GM19438 (cell line): ENCODE measurements around the gene KCNN1.
A peak's percentile ranks its signal among the peaks of the same experiment; 100 is the strongest.
"Not testable (repeated sequence)": the region's sequence is repeated elsewhere in the genome, so short reads cannot be mapped to it uniquely, and the experiment has no call there.

Source experiments
- ATAC-seq: cut with Tn5 transposase; IDR thresholded peaks from one replicate; pipeline ENCODE4 v1.9.1; 2021; ENCODE audit warnings: low read depth; ENCODE audit not compliant: unreplicated experiment

Gene KCNN1

DNA sequence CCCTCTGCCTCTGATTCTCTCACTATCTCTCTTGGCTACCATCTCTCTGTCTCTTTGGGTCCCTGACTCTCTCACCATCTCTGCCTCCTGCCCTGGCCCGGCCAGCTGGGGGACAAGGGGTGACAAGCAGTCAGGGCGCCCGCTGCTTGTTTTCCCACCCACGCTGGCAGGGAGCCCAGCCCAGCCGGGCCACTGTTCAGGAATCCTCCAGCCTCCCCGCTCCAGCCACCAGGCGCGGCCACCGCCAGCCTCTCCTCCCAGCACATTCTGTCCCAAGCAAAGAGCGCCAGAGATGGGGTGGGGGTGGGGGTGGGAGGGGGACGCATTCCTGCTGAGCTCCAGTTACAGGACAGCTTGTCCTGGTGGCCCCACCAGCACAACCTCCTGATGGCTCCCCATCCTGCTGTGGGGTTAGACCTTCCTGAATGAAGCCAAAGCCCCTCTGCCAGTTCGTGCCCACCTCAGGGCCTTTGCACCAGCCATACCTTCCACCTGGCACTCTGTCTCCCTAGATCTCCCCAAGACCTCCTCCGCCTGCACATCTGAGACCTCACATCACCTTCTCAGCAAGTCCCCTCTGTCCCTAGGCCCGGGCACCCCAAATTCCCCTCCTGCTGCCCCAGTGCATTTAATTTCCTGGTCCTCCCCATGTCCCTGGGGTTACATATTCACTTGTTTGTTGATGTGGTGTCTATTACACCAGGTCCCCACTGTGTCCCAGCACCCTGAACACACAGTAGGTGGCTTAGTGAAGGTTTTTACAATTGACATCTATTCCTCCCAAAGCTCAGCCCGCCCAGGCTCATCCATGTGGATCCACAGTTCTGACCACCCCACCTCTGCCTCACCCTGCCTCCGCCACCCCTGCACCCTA, 53.5 kb downstream of the KCNN1 start:
- ATAC-seq: no peak

DNA sequence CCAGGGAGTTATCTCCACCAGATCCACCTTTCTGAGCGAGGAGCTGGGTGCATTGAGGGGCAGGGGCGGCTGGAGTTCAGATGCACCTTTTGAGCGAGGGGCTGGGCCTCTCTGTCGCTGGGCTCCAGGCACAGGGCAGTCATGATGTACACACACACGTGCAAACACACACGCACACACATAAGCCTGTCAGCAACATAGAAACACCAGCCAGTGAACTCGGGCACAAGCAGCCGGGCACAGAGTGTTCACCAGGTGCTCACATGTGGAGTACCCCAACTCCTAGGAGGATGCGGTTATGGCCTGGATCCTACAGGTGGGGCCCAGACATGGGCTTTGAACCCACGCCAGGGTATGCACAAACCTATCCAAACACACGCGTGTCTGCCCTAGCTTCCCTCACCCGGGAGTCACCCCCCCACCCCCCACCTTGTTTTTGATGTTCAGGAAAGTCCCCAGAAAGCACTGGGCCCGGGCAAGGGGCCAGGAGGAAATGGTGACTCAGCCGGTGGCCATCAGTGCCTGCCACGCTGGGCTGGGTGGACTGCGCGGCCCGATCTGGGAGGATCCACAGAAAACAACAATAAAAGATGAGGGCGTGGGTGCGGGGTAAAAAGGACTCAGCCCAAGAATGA, 54.3 kb downstream of the KCNN1 start:
- ATAC-seq: no peak

DNA sequence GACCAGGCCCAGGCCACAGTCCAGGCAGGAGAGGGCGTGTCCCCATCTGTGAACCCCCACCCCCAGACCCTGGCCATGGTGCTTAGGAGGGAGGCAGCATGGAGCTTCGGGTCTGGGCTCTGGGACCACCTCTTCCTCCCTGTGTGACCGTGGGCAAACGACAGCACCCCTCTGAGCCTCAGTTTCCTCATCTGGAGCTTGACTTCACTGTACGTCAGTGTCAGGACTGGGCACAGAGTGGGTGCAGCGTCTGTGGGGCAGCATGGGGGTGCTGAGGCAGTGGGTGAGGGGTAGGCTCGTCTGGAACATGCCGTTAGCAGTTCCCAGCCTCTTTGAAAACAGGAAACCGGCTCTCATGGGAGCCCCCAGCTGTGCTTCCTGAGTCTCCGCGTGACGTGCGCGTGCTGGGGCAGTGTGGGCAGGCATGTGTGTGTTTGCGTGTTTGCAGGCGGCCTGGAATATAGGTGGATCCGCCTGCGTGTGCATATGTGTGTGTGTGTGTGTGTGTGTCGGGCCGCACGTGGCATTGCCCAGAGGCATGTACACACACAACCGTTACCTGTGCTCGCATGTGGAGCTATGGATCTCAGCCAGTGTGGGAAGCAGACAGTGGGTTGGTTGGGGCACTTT, 56.8 kb downstream of the KCNN1 start:
- no peak for ATAC-seq

- no peak for ATAC-seq
These were observed 60.2 kb downstream of the KCNN1 start for GRCh38 chr19:18027151-18027550.

- no peak for ATAC-seq
These were observed 62.9 kb downstream of the KCNN1 start for GRCh38 chr19:18029617-18030338.

DNA sequence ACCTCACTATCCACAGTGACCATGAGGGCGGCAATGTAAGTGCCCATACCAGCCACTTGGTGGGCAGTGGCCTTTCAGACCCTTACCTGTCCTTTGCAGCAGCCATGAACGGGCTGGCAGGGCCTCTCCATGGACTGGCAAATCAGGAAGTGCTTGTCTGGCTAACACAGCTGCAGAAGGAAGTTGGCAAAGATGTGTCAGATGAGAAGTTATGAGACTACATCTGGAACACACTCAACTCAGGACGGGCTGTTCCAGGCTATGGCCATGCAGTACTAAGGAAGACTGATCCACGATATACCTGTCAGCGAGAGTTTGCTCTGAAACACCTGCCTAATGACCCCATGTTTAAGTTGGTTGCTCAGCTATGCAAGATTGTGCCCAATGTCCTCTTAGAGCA, 64.5 kb downstream of the KCNN1 start:
- not testable (repeated sequence) for ATAC-seq

DNA sequence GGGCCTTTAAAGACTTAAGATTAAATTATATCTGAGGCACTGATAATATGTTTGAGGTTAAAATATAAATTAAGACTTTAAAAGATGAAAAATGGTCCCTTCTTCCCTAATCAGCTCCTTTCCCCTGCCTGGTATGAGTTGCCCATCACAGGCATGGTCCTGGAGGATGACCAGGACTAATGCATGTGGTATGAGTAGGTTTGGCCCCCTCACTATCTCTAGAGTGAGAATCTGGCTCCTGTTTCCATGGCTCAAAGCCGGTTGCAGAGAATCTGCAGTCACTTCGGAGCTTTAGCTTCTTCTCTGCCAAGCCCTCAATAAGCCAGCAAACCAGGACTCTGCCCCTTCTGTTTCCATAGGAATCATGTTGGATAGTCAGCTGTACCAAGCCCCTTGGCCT, 65.2 kb downstream of the KCNN1 start:
- ATAC-seq: not testable (repeated sequence)

DNA sequence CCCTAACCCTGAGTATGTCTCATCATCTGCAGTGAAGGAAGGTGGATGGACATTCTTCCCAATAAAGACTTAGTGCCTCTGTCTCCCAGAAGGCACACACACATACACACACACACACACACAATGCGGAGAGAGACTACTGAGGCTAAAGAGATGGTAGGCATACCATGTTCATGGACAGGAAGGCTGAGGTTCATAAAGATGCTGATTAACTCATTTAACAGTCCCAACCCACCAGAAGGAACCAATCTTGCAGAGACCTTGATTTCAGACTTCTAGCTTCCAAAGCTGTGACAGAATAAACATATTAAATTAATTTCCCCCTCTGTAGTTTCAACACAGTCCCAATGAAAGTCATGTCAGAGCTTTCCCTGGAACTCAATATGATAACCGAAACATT, 74.1 kb downstream of the KCNN1 start:
- ATAC-seq: no peak

DNA sequence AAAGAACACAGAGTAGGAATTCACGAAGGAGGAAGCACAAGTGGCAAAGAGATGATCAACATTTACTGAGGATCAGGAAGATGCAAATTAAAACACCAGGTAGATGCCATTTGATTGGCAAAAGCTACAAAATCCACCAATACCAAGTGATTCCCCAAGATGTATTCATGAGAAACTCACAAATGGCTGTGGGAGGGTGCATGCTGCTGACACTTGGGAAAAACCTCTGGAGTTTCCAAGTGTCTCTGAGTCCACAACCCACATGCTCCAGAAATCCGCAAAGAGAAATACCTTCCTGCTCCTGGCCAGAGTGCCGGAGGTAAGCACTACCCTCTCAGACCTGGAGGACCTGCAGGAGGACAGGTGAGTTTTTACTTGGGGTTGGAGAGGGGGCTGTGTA, 76.8 kb downstream of the KCNN1 start:
- ATAC-seq: no peak

GRCh38 chr19:18044825-18045304, 78.0 kb downstream of the KCNN1 start:
- peak; percentile 85 for ATAC-seq

- no peak for ATAC-seq
These were observed 78.6 kb downstream of the KCNN1 start for GRCh38 chr19:18045307-18046050.

- no peak for ATAC-seq
These were observed 79.3 kb downstream of the KCNN1 start for GRCh38 chr19:18046059-18046718.

DNA sequence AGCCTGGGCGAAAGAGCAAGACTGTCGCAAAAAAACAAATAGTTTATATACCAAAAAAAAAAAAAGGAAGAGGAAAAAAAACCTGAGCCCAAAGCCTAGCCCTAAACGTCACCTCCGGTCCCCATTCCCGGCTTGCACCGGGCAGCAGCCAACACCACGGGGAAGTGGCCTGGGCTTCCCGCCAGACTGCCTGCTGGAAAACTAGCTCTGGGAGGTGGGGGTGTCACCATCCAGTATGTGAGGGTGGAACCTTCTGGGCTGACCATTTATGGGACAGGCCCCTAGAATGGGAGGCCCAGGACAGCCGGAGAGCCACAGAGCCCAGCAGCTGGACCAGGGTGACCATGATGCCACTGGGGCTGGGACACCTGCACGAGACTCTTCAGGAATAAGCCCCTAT, 82.5 kb downstream of the KCNN1 start:
- ATAC-seq: no peak
